B cell (primary cell): ENCODE results near the gene LIMS2. TPM values are rescaled to one million over a fixed set of nuclear protein-coding genes. Genes with fewer than 3 reads are reported as not detected.

ENCODE experiments used
- ATAC-seq: fragments of 200-7000 bp; cut with Tn5 transposase; one replicate; pipeline ENCODE4 v1.10.0; 2021; ENCODE audit warnings: low read depth, mild to moderate bottlenecking, moderate number of reproducible peaks, moderate library complexity
- CTCF ChIA-PET: fragments of 350-600 bp; sonication (Branson Sonifier 250); formaldehyde crosslinking; loops from one replicate; lab custom pipeline; 2021; ENCODE audit warnings: antibody characterized with exemption, inconsistent platforms; lab: Charles Lee
- POLR2A ChIA-PET: fragments of 350-600 bp; sonication (Branson Sonifier 250); formaldehyde crosslinking; loops from one replicate; lab custom pipeline; 2021; ENCODE audit warnings: antibody characterized with exemption; lab: Charles Lee
- DNase-seq: peaks from one replicate; pipeline ENCODE4 v3.0.0; 2013
- H2AFZ ChIP-seq: 2 replicates; pipeline ENCODE4 v1.6.1; 2012; ENCODE audit warnings: mild to moderate bottlenecking, low read depth, low read length; ENCODE audit not compliant: insufficient read depth, poor library complexity, severe bottlenecking
- H3K27ac ChIP-seq, 2 donors: 1 replicate in 1 of 2; 2 replicates in 1 of 2; pipeline ENCODE4 v1.5.1; 2012 to 2013; ENCODE audit warnings: low read length in 2 of 2, mild to moderate bottlenecking in 2 of 2, moderate library complexity in 1 of 2
- H3K27me3 ChIP-seq, 4 experiments: fragments of 200-600 bp in 1 of 4; sonication (generic) in 1 of 4; replicated peaks in 1 of 4; 1 replicate in 2 of 4; 2 replicates in 2 of 4; pipeline versions ENCODE4 v1.6.1 to v1.7.0; 2013 to 2016; ENCODE audit warnings: low read length in 3 of 4, mild to moderate bottlenecking in 2 of 4, mixed read lengths in 1 of 4, moderate library complexity in 1 of 4; ENCODE audit not compliant: insufficient read depth in 4 of 4, control insufficient read depth in 3 of 4; ENCODE audit errors: control extremely low read depth in 1 of 4
- H3K36me3 ChIP-seq, 2 experiments: replicated peaks in 1 of 2; 1 replicate in 1 of 2; 2 replicates in 1 of 2; pipeline versions ENCODE4 v1.6.1 to v1.7.1; 2013; ENCODE audit warnings: low read length in 1 of 2; ENCODE audit not compliant: insufficient read depth in 2 of 2, control insufficient read depth in 1 of 2; ENCODE audit errors: control extremely low read depth in 1 of 2, extremely low read depth in 1 of 2
- H3K4me1 ChIP-seq, 2 donors: fragments of 200-600 bp in 1 of 2; sonication (generic) in 1 of 2; 1 replicate in 1 of 2; 2 replicates in 1 of 2; pipeline versions ENCODE4 v1.5.1 to v1.6.1; 2013 to 2017; ENCODE audit warnings: low read length in 2 of 2; ENCODE audit not compliant: control insufficient read depth in 2 of 2, insufficient read depth in 2 of 2
- H3K4me2 ChIP-seq: replicated peaks from 2 replicates; pipeline ENCODE3; 2012; ENCODE audit warnings: mild to moderate bottlenecking, low read depth, low read length; ENCODE audit not compliant: poor library complexity, severe bottlenecking
- H3K4me3 ChIP-seq, 5 experiments: fragments of 200-600 bp in 1 of 5; sonication (generic) in 1 of 5; 1 replicate in 3 of 5; 2 replicates in 2 of 5; pipeline versions ENCODE4 v1.5.1 to v1.7.0; 2011 to 2016; ENCODE audit warnings: low read length in 4 of 5, mild to moderate bottlenecking in 4 of 5, low read depth in 2 of 5, control low read depth in 1 of 5, moderate library complexity in 1 of 5; ENCODE audit not compliant: insufficient read depth in 1 of 5; ENCODE audit errors: control extremely low read depth in 1 of 5, extremely low read depth in 1 of 5
- H3K79me2 ChIP-seq: fragments of 200-600 bp; sonication (generic); one replicate; pipeline ENCODE4 v1.6.0; 2016; ENCODE audit warnings: low read length; ENCODE audit not compliant: control insufficient read depth, insufficient read depth
- H3K9ac ChIP-seq: fragments of 200-600 bp; sonication (generic); 2 replicates; pipeline ENCODE4 v1.6.1; 2017; ENCODE audit warnings: mild to moderate bottlenecking, low read length, moderate library complexity
- H3K9me3 ChIP-seq, 3 donors: one replicate each; pipeline versions ENCODE4 v1.6.1 to v1.7.1; 2013; ENCODE audit warnings: low read length in 2 of 3; ENCODE audit not compliant: control insufficient read depth in 2 of 3, insufficient read depth in 1 of 3; ENCODE audit errors: control extremely low read depth in 1 of 3
- H4K20me1 ChIP-seq: 2 replicates; pipeline ENCODE4 v1.6.0; 2012; ENCODE audit warnings: mild to moderate bottlenecking, low read length; ENCODE audit not compliant: insufficient read depth, control insufficient read depth, poor library complexity, severe bottlenecking
- H3K27ac Mint-ChIP-seq: one replicate; pipeline ENCODE4 v1.8.0; 2021; ENCODE audit warnings: mixed read lengths
- H3K27me3 Mint-ChIP-seq: one replicate; pipeline ENCODE4 v1.8.0; 2021; ENCODE audit warnings: mixed read lengths
- H3K4me1 Mint-ChIP-seq: one replicate; pipeline ENCODE4 v1.8.0; 2021; ENCODE audit warnings: mixed read lengths
- H3K4me3 Mint-ChIP-seq: one replicate; pipeline ENCODE4 v1.8.0; 2021; ENCODE audit warnings: mixed read lengths
- H3K9me3 Mint-ChIP-seq: one replicate; pipeline ENCODE4 v1.8.0; 2022; ENCODE audit warnings: mixed read lengths; ENCODE audit not compliant: insufficient read depth
- EZH2 ChIP-seq: IDR thresholded peaks from 2 replicates; pipeline ENCODE4 v1.6.1; 2012; ENCODE audit warnings: borderline replicate concordance, low read depth, mild to moderate bottlenecking, moderate library complexity, low read length; ENCODE audit not compliant: insufficient read depth, poor library complexity, severe bottlenecking
- WGBS: methylation state at CpG from one replicate; pipeline ENCODE4 v1.1.5; 2013; ENCODE audit warnings: missing lambda C conversion rate; ENCODE audit not compliant: insufficient coverage; 5-methylcytosine and 5-hydroxymethylcytosine counted together
- intact Hi-C: fragments of 100-400 bp; cut with micrococcal nuclease; formaldehyde crosslinking; loops from one replicate; pipeline ENCODE4 v1.10.0; 2022
- polyA plus RNA-seq: library from polyadenylated mRNA; depleted of rRNA; stranded (reverse); fragments of >200 nt; gene quantifications from 2 replicates; pipeline ENCODE4 v1.2.3, GENCODE V29; 2012
- total RNA-seq, 2 donors: library from RNA; stranded (reverse); fragments of 120-200 nt in 1 of 2; gene quantifications; 1 replicate in 1 of 2; 2 replicates in 1 of 2; pipeline versions ENCODE4 v1.2.3 to v1.2.4, GENCODE V29; 2013 to 2022
- TF ChIP-seq, protein P1 (sequence below): fragments of 200-600 bp; IDR thresholded peaks from one replicate; pipeline ENCODE4 v1.8.0; 2022; ENCODE audit warnings: antibody characterized with exemption, mild to moderate bottlenecking

Gene LIMS2
- total and polyA plus RNA-seq, 2 donors (not counting 1 experiment from before 2014, with no cell fraction given) = 6.7 to 32.2 TPM

DNA sequence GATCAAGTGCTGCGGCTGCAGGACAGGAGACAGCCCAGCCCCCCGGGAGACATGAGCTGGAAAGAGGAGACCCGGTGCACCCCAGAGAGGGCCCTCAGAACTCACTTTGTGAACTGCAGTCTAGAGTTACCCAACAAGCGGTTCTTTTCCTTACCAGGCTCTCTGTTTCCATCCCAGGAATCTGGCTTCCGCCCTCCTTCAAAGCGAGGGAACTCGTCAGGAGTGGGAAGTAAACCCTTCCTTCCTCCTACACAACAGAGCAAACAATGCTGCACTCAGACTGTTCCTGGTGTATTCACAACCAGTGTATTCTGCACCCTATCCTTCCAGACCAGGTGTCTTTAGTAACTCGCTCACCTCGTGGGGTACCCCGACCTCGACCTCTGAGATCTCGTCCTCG is 34.0 kb upstream of the LIMS2 start:
- Mint-ChIP-seq H3K4me1 (peaks cover 10% of the 10 kb centered on the region), H3K4me3 (no peak overlapping the region), H3K27me3 (no peaks in the 10 kb centered on the region), H3K9me3 (no peaks in the 10 kb centered on the region), H3K27ac (no peak overlapping the region)
- H3K79me2 ChIP-seq = peaks cover 31% of the 10 kb centered on the region
- peaks cover 0 to 52% of the 10 kb centered on the region in 2 experiments for H3K36me3 ChIP-seq
- POLR2A ChIA-PET = interaction anchor here (0.6 kb wide), 1 partner anchor 100 kb away, joined by 15 read pairs; no protein-coding TSS in a partner anchor
- intact Hi-C loops = loop anchor here (10.0 kb wide), 1 partner anchor 625 kb away; no protein-coding TSS in a partner anchor
- H2AFZ ChIP-seq = no peak overlapping the region
- 96% methylated on average over 13 of the region's 13 CpGs for WGBS
- ATAC-seq = no peak
- no peak overlapping the region for H3K9ac ChIP-seq
- H3K9me3 ChIP-seq = no peaks in the 10 kb centered on the region
- H3K4me3 ChIP-seq = no peak overlapping the region
- TF ChIP-seq, protein P1, sequence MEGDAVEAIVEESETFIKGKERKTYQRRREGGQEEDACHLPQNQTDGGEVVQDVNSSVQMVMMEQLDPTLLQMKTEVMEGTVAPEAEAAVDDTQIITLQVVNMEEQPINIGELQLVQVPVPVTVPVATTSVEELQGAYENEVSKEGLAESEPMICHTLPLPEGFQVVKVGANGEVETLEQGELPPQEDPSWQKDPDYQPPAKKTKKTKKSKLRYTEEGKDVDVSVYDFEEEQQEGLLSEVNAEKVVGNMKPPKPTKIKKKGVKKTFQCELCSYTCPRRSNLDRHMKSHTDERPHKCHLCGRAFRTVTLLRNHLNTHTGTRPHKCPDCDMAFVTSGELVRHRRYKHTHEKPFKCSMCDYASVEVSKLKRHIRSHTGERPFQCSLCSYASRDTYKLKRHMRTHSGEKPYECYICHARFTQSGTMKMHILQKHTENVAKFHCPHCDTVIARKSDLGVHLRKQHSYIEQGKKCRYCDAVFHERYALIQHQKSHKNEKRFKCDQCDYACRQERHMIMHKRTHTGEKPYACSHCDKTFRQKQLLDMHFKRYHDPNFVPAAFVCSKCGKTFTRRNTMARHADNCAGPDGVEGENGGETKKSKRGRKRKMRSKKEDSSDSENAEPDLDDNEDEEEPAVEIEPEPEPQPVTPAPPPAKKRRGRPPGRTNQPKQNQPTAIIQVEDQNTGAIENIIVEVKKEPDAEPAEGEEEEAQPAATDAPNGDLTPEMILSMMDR = no peak
- no peak for TF ChIP-seq EZH2
- no peaks in the 10 kb centered on the region for H3K27me3 ChIP-seq
- no peak for DNase-seq
- peaks cover 0 to 5% of the 10 kb centered on the region in 2 donors for H3K4me1 ChIP-seq
- no peak overlapping the region for H3K4me2 ChIP-seq
- peaks cover 20% of the 10 kb centered on the region for H4K20me1 ChIP-seq
- H3K27ac ChIP-seq = no peak overlapping the region
- CTCF ChIA-PET = no interaction called here

DNA sequence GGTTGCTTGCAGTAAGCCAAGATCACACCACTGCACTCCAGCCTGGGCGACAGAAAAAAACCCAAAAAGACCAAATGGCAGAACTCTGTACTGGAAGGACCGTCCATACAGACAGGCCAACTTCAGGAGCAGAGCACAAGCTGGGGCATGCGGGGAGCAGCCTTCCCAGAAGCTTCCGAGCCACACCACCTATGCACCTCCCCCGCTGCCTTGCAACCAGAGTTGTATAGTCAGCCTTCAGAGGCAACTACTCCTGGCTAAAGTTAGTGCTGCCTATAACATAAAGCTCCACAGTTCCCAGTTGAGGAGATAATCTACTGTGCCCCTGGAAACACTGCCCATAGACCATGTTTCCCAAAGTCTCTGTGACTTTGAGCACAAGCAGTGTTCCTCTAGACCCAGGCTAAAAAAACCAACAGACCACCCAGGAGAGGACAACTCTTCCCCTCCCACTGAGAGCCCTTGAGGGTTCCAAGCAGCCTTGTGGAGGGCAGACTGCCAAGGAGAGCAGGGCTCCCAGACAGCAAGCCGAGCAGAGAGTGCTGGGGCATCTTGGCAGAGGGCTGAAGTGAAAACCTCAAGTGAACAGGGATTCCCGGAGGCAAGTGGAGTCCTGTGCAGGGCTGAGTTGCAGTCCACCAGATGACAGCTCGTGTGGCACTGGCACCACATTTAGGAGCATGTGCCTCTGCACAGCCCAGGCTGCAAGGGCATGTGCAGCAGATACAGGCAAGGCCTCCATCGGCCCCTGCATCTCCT is 32.7 kb upstream of the LIMS2 start:
- DNase-seq (no peak), ATAC-seq (no peak)
- POLR2A ChIA-PET = no interaction called here
- TF ChIP-seq EZH2 = no peak
- TF ChIP-seq, protein P1 = no peak
- peaks cover 43% of the 10 kb centered on the region for H3K79me2 ChIP-seq
- peaks cover 9 to 12% of the 10 kb centered on the region in 2 donors for H3K4me1 ChIP-seq
- H3K27me3 ChIP-seq = no peaks in the 10 kb centered on the region
- H3K4me3 ChIP-seq = no peak overlapping the region
- H3K36me3 ChIP-seq = peaks cover 0 to 58% of the 10 kb centered on the region in 2 experiments
- peaks cover 16% of the 10 kb centered on the region for H3K4me1 Mint-ChIP-seq
- no peak overlapping the region for H3K4me3 Mint-ChIP-seq
- no peaks in the 10 kb centered on the region for H3K9me3 ChIP-seq
- H3K27me3 Mint-ChIP-seq = no peaks in the 10 kb centered on the region
- no peak overlapping the region for H3K27ac ChIP-seq
- no peak overlapping the region for H3K9ac ChIP-seq
- CTCF ChIA-PET = interaction anchor here (2.1 kb wide), 1 partner anchor 117 kb away, joined by 10 read pairs; no protein-coding TSS in a partner anchor
- no peaks in the 10 kb centered on the region for H3K9me3 Mint-ChIP-seq
- H3K27ac Mint-ChIP-seq = no peak overlapping the region
- intact Hi-C loops = loop anchor here (10.0 kb wide), 1 partner anchor 623 kb away; no protein-coding TSS in a partner anchor
- no peak overlapping the region for H3K4me2 ChIP-seq
- 95% methylated on average over 9 of the region's 9 CpGs for WGBS
- peaks cover 31% of the 10 kb centered on the region for H4K20me1 ChIP-seq
- no peak overlapping the region for H2AFZ ChIP-seq
